Osteocyte (in vitro differentiated cells): Measurements from ENCODE around the gene PPOX. TPM values are rescaled to one million over a fixed set of nuclear protein-coding genes. Genes with fewer than 3 reads are reported as not detected.

Experiments used
- DNase-seq: peaks from one replicate; pipeline ENCODE4 v3.0.0; 2021; ENCODE audit warnings: mixed read lengths; ENCODE audit not compliant: unreplicated experiment; ENCODE audit errors: extremely low spot score
- H3K27ac Mint-ChIP-seq: one replicate; pipeline ENCODE4 v1.8.0; 2021; ENCODE audit warnings: mild to moderate bottlenecking, mixed read lengths; ENCODE audit not compliant: unreplicated experiment
- H3K27me3 Mint-ChIP-seq: one replicate; pipeline ENCODE4 v1.8.0; 2021; ENCODE audit warnings: mixed read lengths; ENCODE audit not compliant: unreplicated experiment
- H3K36me3 Mint-ChIP-seq: one replicate; pipeline ENCODE4 v1.8.0; 2021; ENCODE audit warnings: mixed read lengths; ENCODE audit not compliant: unreplicated experiment
- H3K4me1 Mint-ChIP-seq: one replicate; pipeline ENCODE4 v1.8.0; 2021; ENCODE audit warnings: mixed read lengths; ENCODE audit not compliant: unreplicated experiment
- H3K4me3 Mint-ChIP-seq: one replicate; pipeline ENCODE4 v1.8.0; 2021; ENCODE audit warnings: mild to moderate bottlenecking, moderate library complexity, mixed read lengths; ENCODE audit not compliant: unreplicated experiment
- H3K9me3 Mint-ChIP-seq: one replicate; pipeline ENCODE4 v1.8.0; 2021; ENCODE audit warnings: mixed read lengths; ENCODE audit not compliant: unreplicated experiment
- total RNA-seq: library from RNA; stranded (reverse); gene quantifications from 2 replicates; pipeline ENCODE4 v1.2.1, GENCODE V29; 2021
- TF ChIP-seq, protein P1 (sequence below): fragments of 200-600 bp; sonication (generic); IDR thresholded peaks from 2 replicates; pipeline ENCODE4 v1.5.0; 2021; ENCODE audit warnings: antibody characterized with exemption, mild to moderate bottlenecking, moderate library complexity

Gene PPOX
- total RNA-seq, 1 donor from 2014 or later, result 37.9 TPM

DNA sequence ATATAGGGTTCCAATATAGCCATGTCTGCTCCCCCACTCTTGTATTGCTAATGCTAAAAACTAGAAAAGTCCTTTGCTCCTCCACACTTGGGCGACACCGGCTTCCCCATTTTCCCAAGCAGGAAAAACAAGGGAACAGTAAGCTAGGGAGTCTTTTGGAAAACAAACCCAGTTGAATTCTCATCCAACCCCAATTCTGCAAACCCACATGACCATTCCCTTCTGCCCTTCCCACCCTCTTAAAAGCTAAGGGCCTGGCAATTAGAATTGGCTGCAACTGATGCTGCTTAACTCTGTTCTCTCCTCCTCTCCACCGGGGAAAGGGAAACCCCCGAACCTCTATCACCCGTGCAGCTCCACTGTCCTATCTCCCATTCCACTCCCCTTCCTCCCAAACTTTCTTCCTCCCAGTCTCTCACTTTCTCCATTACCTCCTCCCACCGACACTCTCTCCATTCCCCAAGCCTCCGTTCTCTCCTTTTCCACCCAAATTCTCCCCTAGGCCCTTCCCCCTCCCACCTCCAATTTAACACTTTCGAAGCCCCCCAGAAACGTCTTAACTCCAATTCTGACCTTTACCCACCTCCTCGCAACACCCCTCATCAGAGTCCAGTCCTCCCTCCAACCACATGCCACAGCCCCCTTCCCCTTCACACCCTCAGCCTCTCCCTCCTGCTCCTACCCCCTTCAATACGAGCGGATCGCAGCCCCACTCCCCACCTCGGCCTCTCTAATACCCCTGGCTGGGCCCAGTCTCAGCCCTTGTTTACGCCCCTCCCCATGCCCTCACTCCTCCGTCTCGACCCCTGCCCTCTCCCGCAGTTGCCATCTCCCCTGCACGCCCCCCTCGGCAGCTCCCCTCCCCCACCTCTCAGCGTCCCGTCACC lies 34.5 kb upstream of the PPOX start:
- no peaks in the 10 kb centered on the region for H3K27me3 Mint-ChIP-seq
- peaks cover 22% of the 10 kb centered on the region for H3K4me1 Mint-ChIP-seq
- H3K4me3 Mint-ChIP-seq, result no peak overlapping the region
- DNase-seq, result no peak
- H3K36me3 Mint-ChIP-seq, result peaks cover 19% of the 10 kb centered on the region
- TF ChIP-seq, protein P1, sequence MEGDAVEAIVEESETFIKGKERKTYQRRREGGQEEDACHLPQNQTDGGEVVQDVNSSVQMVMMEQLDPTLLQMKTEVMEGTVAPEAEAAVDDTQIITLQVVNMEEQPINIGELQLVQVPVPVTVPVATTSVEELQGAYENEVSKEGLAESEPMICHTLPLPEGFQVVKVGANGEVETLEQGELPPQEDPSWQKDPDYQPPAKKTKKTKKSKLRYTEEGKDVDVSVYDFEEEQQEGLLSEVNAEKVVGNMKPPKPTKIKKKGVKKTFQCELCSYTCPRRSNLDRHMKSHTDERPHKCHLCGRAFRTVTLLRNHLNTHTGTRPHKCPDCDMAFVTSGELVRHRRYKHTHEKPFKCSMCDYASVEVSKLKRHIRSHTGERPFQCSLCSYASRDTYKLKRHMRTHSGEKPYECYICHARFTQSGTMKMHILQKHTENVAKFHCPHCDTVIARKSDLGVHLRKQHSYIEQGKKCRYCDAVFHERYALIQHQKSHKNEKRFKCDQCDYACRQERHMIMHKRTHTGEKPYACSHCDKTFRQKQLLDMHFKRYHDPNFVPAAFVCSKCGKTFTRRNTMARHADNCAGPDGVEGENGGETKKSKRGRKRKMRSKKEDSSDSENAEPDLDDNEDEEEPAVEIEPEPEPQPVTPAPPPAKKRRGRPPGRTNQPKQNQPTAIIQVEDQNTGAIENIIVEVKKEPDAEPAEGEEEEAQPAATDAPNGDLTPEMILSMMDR, result no peak
- no peaks in the 10 kb centered on the region for H3K9me3 Mint-ChIP-seq
- H3K27ac Mint-ChIP-seq, result no peak overlapping the region

- Mint-ChIP-seq H3K4me3 (no peak within 1 kb of the TSS), H3K27me3 (no peaks in the 10 kb centered on the region), H3K36me3 (peaks cover 14% of the 10 kb centered on the region), H3K27ac (no peak within 1 kb of the TSS), H3K4me1 (peaks cover 22% of the 10 kb centered on the region), H3K9me3 (no peaks in the 10 kb centered on the region)
- peak; percentile 97 for DNase-seq
- TF ChIP-seq, protein P1, result peak; percentile 21
These were observed 33.6 kb upstream of the PPOX start, which contains the start of gene DEDD for GRCh38 chr1:161132410-161133219. DEDD (minus strand) TSS chr1:161132667; CDS start chr1:161124462, 8,205 bp downstream.

- Mint-ChIP-seq H3K27ac (no peak overlapping the region), H3K9me3 (no peaks in the 10 kb centered on the region), H3K36me3 (peaks cover 12% of the 10 kb centered on the region), H3K4me1 (peaks cover 22% of the 10 kb centered on the region), H3K27me3 (no peaks in the 10 kb centered on the region), H3K4me3 (no peak overlapping the region)
- TF ChIP-seq, protein P1, result no peak
- DNase-seq, result no peak
These were observed 32.9 kb upstream of the PPOX start for GRCh38 chr1:161133220-161133740.

DNA sequence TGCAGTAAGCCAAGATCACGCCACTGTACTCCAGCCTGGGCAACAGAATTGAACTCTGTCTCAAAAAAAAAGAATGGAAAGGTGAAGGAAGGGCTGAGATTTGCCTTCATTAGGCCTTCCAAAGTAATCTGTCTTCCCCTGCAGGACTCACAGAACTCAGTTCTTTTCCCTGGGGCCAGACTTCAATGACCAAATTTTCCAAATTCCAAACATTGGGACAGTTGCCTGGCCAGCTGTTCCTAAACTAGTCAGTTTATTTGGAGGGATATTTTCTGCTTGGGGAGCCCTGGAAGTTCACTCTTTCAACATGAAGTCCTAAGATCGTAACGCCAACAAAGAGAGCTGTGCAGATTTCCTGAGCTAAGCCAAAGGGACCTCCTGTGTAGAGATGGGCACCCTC lies 28.3 kb upstream of the PPOX start:
- Mint-ChIP-seq H3K9me3 (no peaks in the 10 kb centered on the region), H3K27me3 (no peaks in the 10 kb centered on the region), H3K4me1 (no peaks in the 10 kb centered on the region), H3K27ac (no peak overlapping the region), H3K4me3 (no peak overlapping the region), H3K36me3 (peaks cover 2% of the 10 kb centered on the region)
- TF ChIP-seq, protein P1, result no peak
- DNase-seq, result no peak

GRCh38 chr1:161138431-161138830 lies 27.8 kb upstream of the PPOX start:
- no peak overlapping the region for H3K4me3 Mint-ChIP-seq
- no peak for DNase-seq
- H3K4me1 Mint-ChIP-seq, result no peaks in the 10 kb centered on the region
- H3K9me3 Mint-ChIP-seq, result no peaks in the 10 kb centered on the region
- H3K27me3 Mint-ChIP-seq, result no peaks in the 10 kb centered on the region
- peaks cover 2% of the 10 kb centered on the region for H3K36me3 Mint-ChIP-seq
- no peak overlapping the region for H3K27ac Mint-ChIP-seq
- TF ChIP-seq, protein P1, result no peak
